Hepatic stellate cell (primary cell): ENCODE measurements around the gene NDRG2.
"Not testable (repeated sequence)": the region's sequence is repeated elsewhere in the genome, so short reads cannot be mapped to it uniquely, and the experiment has no call there.

Experiments used
- DNase-seq: peaks from one replicate; pipeline ENCODE4 v3.0.0; 2011; ENCODE audit warnings: low spot score

NDRG2 gene

DNA sequence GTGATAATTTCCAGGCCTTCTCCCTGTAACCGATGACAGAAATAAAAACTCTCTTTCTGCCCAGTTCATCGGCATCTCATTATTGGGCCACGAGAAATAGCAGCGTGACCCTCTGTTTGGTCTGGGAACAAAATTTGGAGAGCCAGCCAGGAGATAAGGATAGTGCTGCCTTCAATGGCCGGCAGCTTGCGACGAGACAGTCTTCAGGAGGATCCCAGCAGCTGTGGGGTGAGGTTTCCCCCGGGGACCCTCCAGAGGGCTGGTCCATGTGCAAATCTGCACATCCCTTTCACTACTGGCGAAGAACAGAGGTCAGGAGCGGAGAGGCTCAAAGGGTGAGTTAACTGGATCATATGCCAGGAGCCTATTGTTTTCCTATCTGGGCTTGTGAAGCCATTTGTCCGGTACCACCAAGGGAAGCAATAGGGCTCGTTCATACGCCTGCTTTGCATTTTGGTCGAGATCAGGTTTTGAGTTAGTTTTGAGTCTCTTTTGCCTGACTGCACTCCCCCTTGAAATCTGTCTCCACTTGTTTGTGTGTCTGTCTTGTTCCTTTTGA lies 21.0 kb downstream of the NDRG2 start:
- no peak for DNase-seq

DNA sequence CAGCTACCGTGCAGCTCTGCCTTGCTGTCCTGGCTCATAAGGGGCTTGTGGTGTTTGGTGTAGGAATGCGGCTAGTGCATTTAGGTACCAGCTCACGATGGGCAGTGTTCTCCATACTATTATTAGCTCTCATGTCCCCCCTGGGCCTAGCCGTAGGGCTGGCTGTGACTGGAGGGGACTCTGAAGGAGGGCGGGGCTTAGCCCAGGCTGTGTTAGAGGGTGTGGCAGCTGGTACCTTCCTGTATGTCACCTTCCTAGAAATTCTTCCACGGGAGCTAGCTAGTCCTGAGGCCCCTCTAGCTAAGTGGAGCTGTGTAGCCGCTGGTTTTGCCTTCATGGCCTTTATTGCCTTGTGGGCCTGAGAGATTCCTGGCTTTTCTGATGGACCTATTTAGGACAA lies 23.6 kb downstream of the NDRG2 start:
- DNase-seq, result no peak

DNA sequence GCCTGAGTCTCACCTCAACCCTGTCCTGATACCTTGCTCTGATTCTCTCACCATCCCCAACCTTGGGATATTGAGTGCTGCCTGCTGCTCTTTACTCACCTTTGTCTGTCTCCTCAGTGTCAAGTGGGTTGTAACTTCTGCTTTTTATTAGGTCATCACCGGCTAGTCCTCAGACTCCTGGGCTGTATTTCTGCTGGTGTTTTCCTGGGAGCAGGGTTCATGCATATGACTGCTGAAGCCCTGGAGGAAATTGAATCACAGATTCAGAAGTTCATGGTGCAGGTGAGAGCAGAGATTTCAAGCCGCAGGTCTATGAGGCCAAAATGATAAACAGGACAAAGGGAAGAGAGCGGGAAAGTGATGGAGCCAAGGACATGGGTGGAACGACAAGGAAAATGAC lies 25.3 kb downstream of the NDRG2 start:
- DNase-seq, result no peak

- DNase-seq, result peak; percentile 28
Observed at GRCh38 chr14:20998674-20999366, 26.0 kb downstream of the NDRG2 start, which contains the start of gene SLC39A2. Gene SLC39A2 (plus strand): TSS chr14:20999293. CDS start chr14:20999447, 154 bp downstream.

DNA sequence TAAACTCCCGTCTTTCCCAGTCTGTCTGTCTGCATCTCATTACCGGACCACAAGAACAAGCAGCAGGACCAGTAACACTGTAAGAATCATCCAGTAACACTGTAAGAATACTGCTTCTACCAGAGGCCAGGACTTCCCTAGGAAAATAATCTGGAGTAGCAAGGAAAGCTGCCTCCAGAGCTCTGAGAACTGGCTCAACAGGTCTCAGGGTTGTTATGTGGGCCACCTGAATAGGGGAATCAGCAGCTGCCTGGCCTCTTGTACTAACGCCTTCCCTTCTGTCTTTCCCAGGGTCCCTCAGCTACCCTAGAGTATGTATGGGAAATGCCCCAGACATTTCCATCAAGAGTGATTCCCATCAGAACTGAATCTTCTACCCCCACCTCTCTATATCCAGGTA lies 26.7 kb downstream of the NDRG2 start:
- no peak for DNase-seq

DNA sequence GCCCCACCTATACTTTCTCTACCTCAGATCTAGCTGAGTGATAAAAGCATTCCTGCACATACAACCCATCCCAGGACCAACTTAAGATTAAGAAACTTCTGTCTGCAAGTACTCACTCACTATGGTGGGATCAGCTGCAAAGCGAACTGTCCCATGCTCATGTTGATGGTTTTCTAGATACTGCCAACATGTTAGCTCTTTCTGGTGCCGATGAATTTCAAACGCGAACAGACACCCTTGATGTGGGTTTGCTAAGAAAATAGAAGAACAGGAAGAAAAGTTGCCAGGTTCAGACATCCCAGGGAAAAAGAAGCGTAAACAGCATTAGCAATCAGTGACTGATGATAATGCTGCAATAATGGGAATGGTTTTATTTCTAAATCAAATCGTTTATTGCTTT lies 27.3 kb downstream of the NDRG2 start:
- DNase-seq, result no peak

DNA sequence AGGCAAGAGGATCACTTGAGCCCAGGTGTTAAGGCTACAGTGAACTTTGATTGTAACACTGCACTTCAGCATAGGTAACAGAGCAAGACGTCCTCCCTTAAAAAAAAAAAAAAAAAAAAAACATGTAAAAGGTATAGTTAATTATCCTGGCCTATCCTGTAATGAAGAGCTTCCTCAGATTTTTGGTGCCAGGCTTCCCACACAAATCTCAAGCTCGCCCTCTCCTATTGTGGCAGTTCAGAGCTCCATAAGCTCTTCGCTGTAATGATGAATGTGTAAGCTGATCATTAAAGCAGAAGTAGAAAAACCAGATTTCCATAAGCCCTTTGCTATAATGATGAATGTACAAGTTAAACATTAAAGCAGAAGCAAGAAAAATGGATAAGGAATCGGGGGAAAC lies 27.7 kb downstream of the NDRG2 start:
- no peak for DNase-seq

DNA sequence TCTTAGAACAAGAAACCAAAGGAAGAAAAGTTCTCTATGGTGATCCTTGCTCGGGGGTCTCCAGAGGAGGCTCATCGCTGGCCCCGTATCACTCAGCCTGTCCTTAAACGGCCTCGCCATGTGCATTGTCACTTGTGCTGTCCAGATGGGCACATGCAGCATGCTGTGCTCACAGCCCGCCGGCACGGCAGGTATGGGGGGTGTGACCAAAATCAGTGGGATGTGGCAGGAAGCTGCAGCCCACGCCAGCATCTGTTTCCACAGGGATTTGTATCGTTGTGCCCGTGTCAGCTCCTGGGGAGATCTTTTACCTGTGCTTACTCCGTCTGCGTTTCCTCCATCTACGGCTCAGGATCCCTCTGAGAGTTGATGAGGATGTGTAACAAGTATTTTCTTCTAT lies 28.3 kb downstream of the NDRG2 start:
- no peak for DNase-seq

- DNase-seq, result peak; percentile 92
Observed at GRCh38 chr14:20989787-20990600, 34.9 kb downstream of the NDRG2 start, which contains the start of gene METTL17. Gene METTL17 (plus strand): TSS chr14:20989980. CDS start chr14:20990003, 23 bp downstream.

GRCh38 chr14:20989471-20989786 lies 35.4 kb downstream of the NDRG2 start:
- no peak for DNase-seq

- DNase-seq, result no peak
Observed at GRCh38 chr14:20988717-20989470, 36.0 kb downstream of the NDRG2 start.

GRCh38 chr14:20986811-20987210 lies 38.0 kb downstream of the NDRG2 start:
- peak; percentile 90 for DNase-seq

DNA sequence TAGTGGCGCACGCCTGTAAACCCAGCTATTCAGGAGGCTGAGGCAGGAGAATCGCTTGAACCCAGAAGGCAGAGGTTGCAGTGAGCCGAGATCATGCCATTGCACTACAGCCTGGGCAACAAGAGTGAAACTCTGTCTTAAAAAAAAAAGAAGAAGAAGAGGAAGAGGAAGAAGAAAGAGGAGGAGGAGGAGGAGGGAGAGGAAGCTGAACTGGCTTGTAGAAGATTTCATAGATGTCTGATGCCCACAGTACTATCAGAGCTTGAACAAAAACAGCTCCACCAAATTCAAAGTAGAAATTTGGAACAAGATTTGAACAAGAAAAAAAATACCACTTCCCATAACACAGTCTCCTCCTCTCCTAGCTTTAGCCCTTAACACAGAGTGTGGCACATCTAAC lies 39.2 kb downstream of the NDRG2 start:
- not testable (repeated sequence) for DNase-seq

GRCh38 chr14:20982646-20983369 lies 42.1 kb downstream of the NDRG2 start:
- DNase-seq, result no peak

DNA sequence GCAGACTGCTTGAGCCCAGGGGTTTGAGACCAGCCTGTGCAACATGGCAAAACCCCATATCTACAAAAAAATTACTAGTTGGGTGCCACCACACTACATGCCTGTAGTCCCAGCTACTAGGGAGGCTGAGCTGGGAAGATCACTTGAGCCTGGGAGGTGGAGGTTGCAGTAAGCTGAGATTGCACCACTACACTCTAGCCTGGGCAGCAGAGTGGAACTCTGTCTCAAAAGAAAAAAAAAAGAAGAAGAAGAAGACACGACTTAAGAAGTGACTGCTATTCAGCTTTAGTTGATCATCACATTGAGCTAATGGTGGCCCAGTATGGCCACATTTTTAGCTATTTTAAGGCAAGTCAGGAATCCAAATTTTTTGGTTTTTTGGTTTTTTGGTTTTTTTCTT lies 44.0 kb downstream of the NDRG2 start:
- DNase-seq, result no peak

DNA sequence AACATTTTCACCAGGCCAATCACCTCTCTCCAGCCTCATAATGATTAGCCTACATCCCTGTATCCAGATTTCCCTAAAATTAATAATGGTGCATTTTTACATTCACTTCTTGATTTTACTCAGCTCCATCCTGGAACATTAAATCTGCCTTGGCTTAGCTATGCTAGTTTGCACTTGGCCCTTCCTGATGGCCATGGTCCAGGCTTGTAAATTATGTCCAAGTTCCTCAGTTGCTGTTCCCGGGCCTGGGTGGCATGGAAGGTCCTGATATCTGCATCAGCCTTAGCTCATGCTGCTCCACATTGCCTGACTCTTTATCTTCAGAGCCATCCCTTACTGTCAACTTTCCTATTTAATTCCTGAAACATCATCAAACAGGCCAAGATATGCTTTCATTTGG lies 46.2 kb downstream of the NDRG2 start:
- DNase-seq, result no peak

GRCh38 chr14:20976291-20976690 lies 48.6 kb downstream of the NDRG2 start:
- no peak for DNase-seq

GRCh38 chr14:20973501-20973900 lies 51.4 kb downstream of the NDRG2 start:
- no peak for DNase-seq

- DNase-seq, result no peak
Observed at GRCh38 chr14:20971705-20972021, 53.2 kb downstream of the NDRG2 start.

DNA sequence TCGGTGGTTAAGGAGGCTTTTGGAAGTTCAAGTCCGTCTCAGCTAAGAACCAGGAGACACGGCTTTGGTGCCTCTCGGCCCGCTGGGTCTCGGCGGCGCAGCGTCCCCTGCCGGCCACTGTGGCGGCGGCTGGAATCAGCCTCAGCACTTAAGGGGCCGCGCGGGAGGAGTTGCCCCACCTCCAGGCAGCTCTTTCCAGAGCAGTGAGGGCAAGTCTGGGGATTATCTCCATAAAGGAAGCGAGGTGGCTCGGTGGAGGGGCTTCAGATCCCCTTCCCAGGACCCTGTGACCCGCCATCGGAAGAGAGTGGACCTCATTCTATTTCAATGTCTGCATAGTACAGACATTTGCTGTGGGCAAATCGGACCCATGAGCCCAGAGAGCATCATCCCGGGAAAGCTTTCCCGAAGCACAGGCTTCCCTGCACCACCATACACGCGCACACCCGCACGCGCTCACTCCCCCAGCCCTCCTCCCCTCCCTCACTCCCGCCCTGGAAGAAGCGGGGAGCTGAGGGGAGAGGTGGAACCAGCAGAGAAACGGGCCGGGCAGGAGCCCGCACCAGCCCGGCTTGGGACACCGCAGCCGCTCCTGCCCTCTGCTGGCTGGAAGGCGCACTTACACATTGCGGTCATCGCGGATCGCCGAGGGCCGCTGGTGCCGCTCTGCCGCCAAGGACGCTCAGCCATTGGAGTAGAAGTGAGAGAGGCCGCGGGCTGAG lies 53.7 kb downstream of the NDRG2 start:
- DNase-seq, result peak; percentile 81

- DNase-seq, result no peak
Observed at GRCh38 chr14:20970647-20970982, 54.2 kb downstream of the NDRG2 start.
